Measurements from ENCODE around the gene HOXC10.

DNA sequence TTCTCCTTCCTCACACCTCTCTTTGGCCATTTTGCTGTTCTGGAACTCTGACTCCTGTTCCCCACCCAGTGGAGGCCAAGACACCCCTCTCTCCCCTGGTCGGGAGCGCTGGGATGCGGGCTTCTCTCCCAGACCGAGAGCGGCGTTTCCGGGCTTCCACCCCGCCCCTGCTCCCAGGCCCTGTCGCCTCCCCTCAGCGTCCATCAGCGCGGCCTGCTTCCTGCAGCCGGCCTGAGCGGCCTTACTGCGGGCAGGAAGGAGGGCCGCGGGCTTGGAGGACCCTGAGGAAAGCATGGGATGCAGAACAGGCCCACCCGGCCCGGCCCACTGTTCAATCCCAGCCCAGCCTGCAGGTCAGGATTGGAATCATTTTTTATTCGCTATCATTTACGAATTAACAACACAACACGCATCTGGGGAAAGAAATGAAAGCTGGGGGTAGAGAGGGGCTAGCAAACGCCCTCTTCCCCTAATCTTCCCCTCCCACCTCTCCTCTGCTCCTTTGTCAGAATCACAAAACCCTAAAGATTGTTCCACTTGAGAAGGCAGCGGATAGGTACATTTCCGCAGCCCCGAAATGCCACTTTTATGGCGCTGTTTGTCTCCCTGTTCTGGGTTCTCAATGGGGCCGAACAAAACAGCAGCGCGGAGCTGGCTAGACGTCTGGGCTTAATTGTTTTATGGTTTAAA is 20.0 kb downstream of the HOXC10 start:
- TF ChIP-seq, protein P1, sequence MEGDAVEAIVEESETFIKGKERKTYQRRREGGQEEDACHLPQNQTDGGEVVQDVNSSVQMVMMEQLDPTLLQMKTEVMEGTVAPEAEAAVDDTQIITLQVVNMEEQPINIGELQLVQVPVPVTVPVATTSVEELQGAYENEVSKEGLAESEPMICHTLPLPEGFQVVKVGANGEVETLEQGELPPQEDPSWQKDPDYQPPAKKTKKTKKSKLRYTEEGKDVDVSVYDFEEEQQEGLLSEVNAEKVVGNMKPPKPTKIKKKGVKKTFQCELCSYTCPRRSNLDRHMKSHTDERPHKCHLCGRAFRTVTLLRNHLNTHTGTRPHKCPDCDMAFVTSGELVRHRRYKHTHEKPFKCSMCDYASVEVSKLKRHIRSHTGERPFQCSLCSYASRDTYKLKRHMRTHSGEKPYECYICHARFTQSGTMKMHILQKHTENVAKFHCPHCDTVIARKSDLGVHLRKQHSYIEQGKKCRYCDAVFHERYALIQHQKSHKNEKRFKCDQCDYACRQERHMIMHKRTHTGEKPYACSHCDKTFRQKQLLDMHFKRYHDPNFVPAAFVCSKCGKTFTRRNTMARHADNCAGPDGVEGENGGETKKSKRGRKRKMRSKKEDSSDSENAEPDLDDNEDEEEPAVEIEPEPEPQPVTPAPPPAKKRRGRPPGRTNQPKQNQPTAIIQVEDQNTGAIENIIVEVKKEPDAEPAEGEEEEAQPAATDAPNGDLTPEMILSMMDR (IDR thresholded peaks at IDR 0.05), result no peak
- TF ChIP-seq POLR2A (IDR thresholded peaks at IDR 0.05), result no peak

All from adrenal gland (tissue), 5 donors.